ENCODE measurements around the gene MTHFD1L. TPM values are rescaled to one million over a fixed set of nuclear protein-coding genes. Genes with fewer than 3 reads are reported as not detected.

Gene MTHFD1L
- total and polyA plus RNA-seq, 2 donors from 2014 or later, result 4.7 to 39.6 TPM

DNA sequence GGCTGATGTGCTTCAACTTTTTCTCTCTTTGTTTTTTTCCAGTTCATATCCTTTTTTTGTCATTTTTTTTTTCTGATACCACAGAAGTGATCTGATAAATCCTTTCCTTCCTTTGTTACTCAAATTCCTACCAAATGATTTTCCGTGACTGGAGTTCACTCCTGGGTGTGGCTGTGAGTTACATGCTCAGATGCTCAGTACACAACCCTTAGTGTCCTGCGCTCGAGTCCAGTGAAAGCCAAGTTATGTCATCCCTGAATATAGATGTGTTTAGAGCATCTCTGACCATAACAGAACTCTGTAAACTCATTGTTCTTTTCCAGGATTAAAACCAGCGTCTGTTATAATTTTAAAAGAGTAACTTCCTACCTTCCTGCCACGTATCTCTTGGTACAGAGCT is 227.1 kb downstream of the MTHFD1L start:
- intact Hi-C loops (cut with DNase I), result no loop called here
- TF ChIP-seq, protein P1, sequence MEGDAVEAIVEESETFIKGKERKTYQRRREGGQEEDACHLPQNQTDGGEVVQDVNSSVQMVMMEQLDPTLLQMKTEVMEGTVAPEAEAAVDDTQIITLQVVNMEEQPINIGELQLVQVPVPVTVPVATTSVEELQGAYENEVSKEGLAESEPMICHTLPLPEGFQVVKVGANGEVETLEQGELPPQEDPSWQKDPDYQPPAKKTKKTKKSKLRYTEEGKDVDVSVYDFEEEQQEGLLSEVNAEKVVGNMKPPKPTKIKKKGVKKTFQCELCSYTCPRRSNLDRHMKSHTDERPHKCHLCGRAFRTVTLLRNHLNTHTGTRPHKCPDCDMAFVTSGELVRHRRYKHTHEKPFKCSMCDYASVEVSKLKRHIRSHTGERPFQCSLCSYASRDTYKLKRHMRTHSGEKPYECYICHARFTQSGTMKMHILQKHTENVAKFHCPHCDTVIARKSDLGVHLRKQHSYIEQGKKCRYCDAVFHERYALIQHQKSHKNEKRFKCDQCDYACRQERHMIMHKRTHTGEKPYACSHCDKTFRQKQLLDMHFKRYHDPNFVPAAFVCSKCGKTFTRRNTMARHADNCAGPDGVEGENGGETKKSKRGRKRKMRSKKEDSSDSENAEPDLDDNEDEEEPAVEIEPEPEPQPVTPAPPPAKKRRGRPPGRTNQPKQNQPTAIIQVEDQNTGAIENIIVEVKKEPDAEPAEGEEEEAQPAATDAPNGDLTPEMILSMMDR (IDR thresholded peaks at IDR 0.05; ENCODE audit: borderline replicate concordance, extremely low read depth, insufficient read depth), result no peak
- Histone ChIP-seq H3K9ac (ENCODE audit: low read length in 3 of 3) (no peak overlapping the region), H3K27me3 (ENCODE audit: control insufficient read depth, insufficient read depth, low read length) (no peaks in the 10 kb centered on the region), H3K27ac (ENCODE audit: low read depth in 2 of 2, low read length in 2 of 2) (peak overlapping the region in 1 of 2 donors; percentile 70), H3K4me3 (ENCODE audit: low read length in 3 of 3) (no peak overlapping the region), H3K4me1 (ENCODE audit: control insufficient read depth in 2 of 3, insufficient read depth in 2 of 3, low read depth in 1 of 3, low read length in 3 of 3) (peaks cover 0 to 3% (median 0%) of the 10 kb centered on the region in 3 donors), H3K9me3 (ENCODE audit: control insufficient read depth in 2 of 3, insufficient read depth in 1 of 3, low read length in 3 of 3) (no peaks in the 10 kb centered on the region), H3K36me3 (ENCODE audit: control insufficient read depth in 2 of 3, insufficient read depth in 3 of 3, low read length in 3 of 3) (no peaks in the 10 kb centered on the region)
- DNase-seq, result no peak
- no peak for FAIRE-seq

DNA sequence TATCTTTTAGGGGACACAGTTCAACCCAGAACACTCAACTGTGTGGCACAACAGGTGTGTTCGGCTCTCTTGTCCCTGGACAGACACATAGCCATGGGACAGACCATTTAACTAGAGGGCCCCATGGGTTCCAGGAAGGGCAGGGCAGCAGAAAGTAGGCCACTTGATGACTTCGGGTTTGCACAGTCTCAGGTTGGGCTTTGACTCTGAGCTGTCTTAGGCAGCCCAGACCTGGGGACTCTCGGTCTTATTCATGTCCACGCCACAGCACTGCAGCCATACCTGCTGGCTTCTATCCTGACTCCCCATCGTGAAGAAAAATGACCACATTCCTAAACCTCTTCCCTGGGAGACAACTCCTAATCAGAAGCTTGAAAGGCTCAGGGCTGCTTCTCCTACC is 228.2 kb downstream of the MTHFD1L start:
- no peak overlapping the region for H3K9ac ChIP-seq (ENCODE audit: low read length in 3 of 3)
- no peaks in the 10 kb centered on the region for H3K4me1 ChIP-seq (ENCODE audit: control insufficient read depth in 2 of 3, insufficient read depth in 2 of 3, low read depth in 1 of 3, low read length in 3 of 3)
- no peak overlapping the region for H3K4me3 ChIP-seq (ENCODE audit: low read length in 3 of 3)
- no peak for FAIRE-seq
- no peaks in the 10 kb centered on the region for H3K27me3 ChIP-seq (ENCODE audit: control insufficient read depth, insufficient read depth, low read length)
- TF ChIP-seq, protein P1 (IDR thresholded peaks at IDR 0.05; ENCODE audit: borderline replicate concordance, extremely low read depth, insufficient read depth), result no peak
- no peaks in the 10 kb centered on the region for H3K36me3 ChIP-seq (ENCODE audit: control insufficient read depth in 2 of 3, insufficient read depth in 3 of 3, low read length in 3 of 3)
- H3K27ac ChIP-seq (ENCODE audit: low read depth in 2 of 2, low read length in 2 of 2), result no peak overlapping the region
- intact Hi-C loops (cut with DNase I), result no loop called here
- no peak for DNase-seq
- no peaks in the 10 kb centered on the region for H3K9me3 ChIP-seq (ENCODE audit: control insufficient read depth in 2 of 3, insufficient read depth in 1 of 3, low read length in 3 of 3)

DNA sequence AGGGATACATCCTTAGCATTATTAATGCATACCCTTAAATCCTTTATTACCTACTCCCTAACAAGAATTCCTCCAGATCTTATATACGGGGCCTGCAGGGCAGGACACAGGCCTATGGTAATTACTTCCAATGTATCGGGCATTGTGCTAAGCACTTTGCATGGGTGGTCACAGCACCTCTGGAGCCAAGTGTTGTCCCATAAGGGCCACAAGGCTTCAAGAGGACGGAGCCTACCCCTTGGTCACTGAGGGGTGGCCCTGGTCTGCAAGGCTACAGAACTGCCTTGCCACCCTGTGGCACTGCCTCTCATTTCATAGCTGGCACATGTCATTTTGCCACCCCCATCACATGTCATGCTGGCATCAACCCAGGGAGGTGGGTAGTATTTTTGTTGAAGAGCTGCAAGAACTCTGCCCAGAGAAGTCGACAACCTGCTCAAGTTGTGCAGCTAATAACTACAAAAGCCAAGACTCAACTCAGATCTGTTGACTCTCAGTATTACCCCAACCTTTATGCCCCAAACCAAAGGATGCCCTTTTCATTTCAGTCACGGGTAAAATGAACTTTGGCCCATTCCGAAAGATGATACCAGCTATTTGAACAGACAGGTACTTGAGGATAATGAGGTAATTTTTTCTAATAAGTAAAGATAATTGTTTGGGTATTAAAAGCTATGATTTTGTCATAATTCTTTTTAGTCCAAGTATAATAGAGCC is 230.2 kb downstream of the MTHFD1L start:
- intact Hi-C loops (cut with DNase I), result no loop called here
- DNase-seq, result peak in 1 of 5 donors; percentile 32
- no peak overlapping the region for H3K27ac ChIP-seq (ENCODE audit: low read depth in 2 of 2, low read length in 2 of 2)
- no peak for FAIRE-seq
- H3K4me1 ChIP-seq (ENCODE audit: control insufficient read depth in 2 of 3, insufficient read depth in 2 of 3, low read depth in 1 of 3, low read length in 3 of 3), result no peaks in the 10 kb centered on the region
- no peak overlapping the region for H3K4me3 ChIP-seq (ENCODE audit: low read length in 3 of 3)
- H3K27me3 ChIP-seq (ENCODE audit: control insufficient read depth, insufficient read depth, low read length), result no peaks in the 10 kb centered on the region
- no peaks in the 10 kb centered on the region for H3K9me3 ChIP-seq (ENCODE audit: control insufficient read depth in 2 of 3, insufficient read depth in 1 of 3, low read length in 3 of 3)
- TF ChIP-seq, protein P1 (IDR thresholded peaks at IDR 0.05; ENCODE audit: borderline replicate concordance, extremely low read depth, insufficient read depth), result no peak
- no peaks in the 10 kb centered on the region for H3K36me3 ChIP-seq (ENCODE audit: control insufficient read depth in 2 of 3, insufficient read depth in 3 of 3, low read length in 3 of 3)
- H3K9ac ChIP-seq (ENCODE audit: low read length in 3 of 3), result no peak overlapping the region

Measured in kidney (tissue), 14 donors.